Neural progenitor cell (in vitro differentiated cells): ENCODE results near the gene WDR36.

Experiments used
- CTCF ChIP-seq: fragments of 200-600 bp; sonication (generic); IDR thresholded peaks from 2 replicates; pipeline ENCODE4 v1.5.1; 2017; ENCODE audit warnings: antibody characterized with exemption, mild to moderate bottlenecking
- EZH2phosphoT487 ChIP-seq: fragments of 200-600 bp; sonication (generic); IDR thresholded peaks from 2 replicates; pipeline ENCODE4 v1.6.1; 2017; ENCODE audit warnings: antibody characterized with exemption

DNA sequence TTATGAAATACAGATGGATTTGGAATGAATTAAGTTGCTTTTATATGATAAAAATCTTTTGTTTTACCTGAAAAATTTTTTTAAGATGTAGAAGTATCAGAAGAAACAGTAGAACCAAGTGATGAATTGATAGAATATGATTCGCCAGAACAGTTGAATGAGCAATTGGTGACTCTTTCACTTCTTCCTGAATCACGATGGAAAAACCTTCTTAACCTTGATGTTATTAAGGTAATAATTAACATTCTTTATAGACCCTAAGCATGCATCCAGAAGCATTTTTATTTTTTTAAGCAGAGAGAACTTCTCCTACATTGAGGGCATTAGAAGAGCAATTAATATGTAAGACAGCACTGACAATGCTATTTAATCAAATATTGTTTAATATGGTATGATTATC is 28.8 kb downstream of the WDR36 start:
- TF ChIP-seq CTCF = no peak
- TF ChIP-seq EZH2phosphoT487 = no peak
